Esophagus muscularis mucosa (tissue), 4 donors: Measurements from ENCODE around the gene ITLN2. TPM values are rescaled to one million over a fixed set of nuclear protein-coding genes. Genes with fewer than 3 reads are reported as not detected.
"Not testable (repeated sequence)": the region's sequence is repeated elsewhere in the genome, so short reads cannot be mapped to it uniquely, and the experiment has no call there.

Experiments used
- DNase-seq: peaks from one replicate; pipeline ENCODE4 v3.0.0-alpha.2; 2017; ENCODE audit errors: extremely low spot score
- H3K27ac ChIP-seq, 4 donors: fragments of 200-600 bp; sonication (generic); replicated peaks in 1 of 4; 1 replicate in 3 of 4; 2 replicates in 1 of 4; pipeline ENCODE4 v1.5.1; 2016 to 2019; ENCODE audit warnings: mild to moderate bottlenecking in 1 of 4
- H3K27me3 ChIP-seq, 4 donors: fragments of 200-600 bp; sonication (generic); one replicate each; pipeline versions ENCODE4 v1.5.1 to v1.6.0; 2016 to 2019
- H3K36me3 ChIP-seq, 4 donors: fragments of 200-600 bp; sonication (generic); one replicate each; pipeline ENCODE4 v1.5.1; 2016 to 2019
- H3K4me1 ChIP-seq, 4 donors: fragments of 200-600 bp; sonication (generic); one replicate each; pipeline ENCODE4 v1.5.1; 2016 to 2019
- H3K4me3 ChIP-seq, 4 donors: fragments of 200-600 bp; sonication (generic); 1 replicate in 2 of 4; 2 replicates in 2 of 4; pipeline ENCODE4 v1.5.1; 2016 to 2019; ENCODE audit warnings: mild to moderate bottlenecking in 4 of 4, moderate library complexity in 1 of 4
- H3K9me3 ChIP-seq, 4 donors: fragments of 200-600 bp; sonication (generic); 1 replicate in 3 of 4; 2 replicates in 1 of 4; pipeline ENCODE4 v1.5.1; 2016 to 2019
- CTCF ChIP-seq, 3 experiments: fragments of 200-600 bp in 2 of 3; fragments of 450-650 bp in 1 of 3; sonication (generic) in 2 of 3; IDR thresholded peaks; one replicate each; pipeline ENCODE4 v1.5.1; 2017 to 2019; ENCODE audit warnings: antibody characterized with exemption in 3 of 3, mild to moderate bottlenecking in 2 of 3, moderate library complexity in 1 of 3
- EP300 ChIP-seq: sonication (generic); formaldehyde crosslinking; IDR thresholded peaks from one replicate; pipeline ENCODE4 v1.6.1; 2017; ENCODE audit warnings: antibody characterized with exemption
- POLR2A ChIP-seq: fragments of 450-650 bp; IDR thresholded peaks from one replicate; pipeline ENCODE4 v1.6.1; 2017; ENCODE audit warnings: antibody characterized with exemption, moderate library complexity, mild to moderate bottlenecking, low read depth
- POLR2AphosphoS5 ChIP-seq, 2 donors: sonication (generic); formaldehyde crosslinking; IDR thresholded peaks; one replicate each; pipeline ENCODE4 v1.6.1; 2017; ENCODE audit warnings: antibody characterized with exemption in 2 of 2
- WGBS: methylation state at CpG from one replicate; pipeline ENCODE4 v1.1.5; 2018; 5-methylcytosine and 5-hydroxymethylcytosine counted together
- intact Hi-C: fragments of 100-400 bp; cut with DNase I; formaldehyde crosslinking; loops from one replicate; pipeline ENCODE4 v1.15.1; 2023
- total RNA-seq, 4 donors: library from RNA; depleted of rRNA; stranded (reverse); fragments of >200 nt; gene quantifications; one replicate each; pipeline versions ENCODE4 v1.1.0 to v1.2.1, GENCODE V29; 2016

ITLN2 gene
- total RNA-seq, 4 donors from 2014 or later, result not detected

GRCh38 chr1:160935527-160936258 is 18.9 kb downstream of the ITLN2 start:
- Histone ChIP-seq H3K27me3 (peaks cover 0 to 3% (median 0%) of the 10 kb centered on the region in 4 donors), H3K4me1 (no peaks in the 10 kb centered on the region), H3K36me3 (no peaks in the 10 kb centered on the region), H3K4me3 (no peak overlapping the region), H3K9me3 (peaks cover 0 to under 1% (median 0%) of the 10 kb centered on the region in 4 donors), H3K27ac (no peak overlapping the region)
- TF ChIP-seq POLR2A (no peak), CTCF (IDR thresholded peaks at IDR 0.05) (no peak), EP300 (no peak), POLR2AphosphoS5 (IDR thresholded peaks at IDR 0.05) (no peak)
- intact Hi-C loops, result no loop called here
- DNase-seq, result no peak
- WGBS, result 83% methylated on average over 9 of the region's 12 CpGs

- intact Hi-C loops, H3K9me3 ChIP-seq, H3K36me3 ChIP-seq, DNase-seq, H3K4me1 ChIP-seq, H3K27ac ChIP-seq, H3K27me3 ChIP-seq, H3K4me3 ChIP-seq: not testable (repeated sequence)
- 89% methylated on average over 11 of the region's 31 CpGs for WGBS
Observed at GRCh38 chr1:160933305-160933704, 21.3 kb downstream of the ITLN2 start.

- Histone ChIP-seq H3K9me3 (peaks cover 0 to 10% (median 0%) of the 10 kb centered on the region in 4 donors), H3K27ac (no peak overlapping the region), H3K4me1 (no peaks in the 10 kb centered on the region), H3K36me3 (no peaks in the 10 kb centered on the region), H3K4me3 (no peak overlapping the region), H3K27me3 (peaks cover 0 to 11% (median 0%) of the 10 kb centered on the region in 4 donors)
- no peak for TF ChIP-seq POLR2A
- no peak for TF ChIP-seq POLR2AphosphoS5 (IDR thresholded peaks at IDR 0.05)
- no peak for TF ChIP-seq CTCF (IDR thresholded peaks at IDR 0.05)
- no peak for TF ChIP-seq EP300
- intact Hi-C loops, result no loop called here
- DNase-seq, result no peak
- 69% methylated on average over 5 of the region's 5 CpGs for WGBS
Observed at GRCh38 chr1:160925652-160926244, 28.9 kb downstream of the ITLN2 start.

GRCh38 chr1:160924791-160925651 is 29.6 kb downstream of the ITLN2 start:
- peaks cover 0 to 10% (median 0%) of the 10 kb centered on the region in 4 donors for H3K9me3 ChIP-seq
- no peak overlapping the region for H3K27ac ChIP-seq
- no peak overlapping the region for H3K4me3 ChIP-seq
- no peaks in the 10 kb centered on the region for H3K4me1 ChIP-seq
- 95% methylated on average over 7 of the region's 7 CpGs for WGBS
- peaks cover 0 to 11% (median 0%) of the 10 kb centered on the region in 4 donors for H3K27me3 ChIP-seq
- no peak for DNase-seq
- no peaks in the 10 kb centered on the region for H3K36me3 ChIP-seq
- intact Hi-C loops, result no loop called here
- TF ChIP-seq POLR2AphosphoS5 (IDR thresholded peaks at IDR 0.05) (no peak), POLR2A (no peak), EP300 (no peak), CTCF (IDR thresholded peaks at IDR 0.05) (no peak)

- H3K4me1 ChIP-seq, result no peaks in the 10 kb centered on the region
- DNase-seq, result no peak
- H3K27me3 ChIP-seq, result peaks cover 0 to 4% (median 0%) of the 10 kb centered on the region in 4 donors
- 92% methylated on average over 2 of the region's 2 CpGs for WGBS
- TF ChIP-seq POLR2AphosphoS5 (IDR thresholded peaks at IDR 0.05) (no peak), EP300 (no peak)
- no peak overlapping the region for H3K4me3 ChIP-seq
- H3K36me3 ChIP-seq, result no peaks in the 10 kb centered on the region
- intact Hi-C loops, result no loop called here
- H3K9me3 ChIP-seq, result no peaks in the 10 kb centered on the region
- H3K27ac ChIP-seq, result no peak overlapping the region
Observed at GRCh38 chr1:160916666-160917065, 37.9 kb downstream of the ITLN2 start.

GRCh38 chr1:160913229-160913628 is 41.4 kb downstream of the ITLN2 start:
- H3K9me3 ChIP-seq, H3K27ac ChIP-seq, H3K4me1 ChIP-seq, H3K27me3 ChIP-seq, H3K4me3 ChIP-seq, H3K36me3 ChIP-seq, intact Hi-C loops, DNase-seq: not testable (repeated sequence)
- WGBS, result 67% methylated on average over 6 of the region's 6 CpGs
